ENCODE results near the gene RPL39L.
"Not testable (repeated sequence)": the region's sequence is repeated elsewhere in the genome, so short reads cannot be mapped to it uniquely, and the experiment has no call there.

Gene RPL39L

GRCh38 chr3:187136337-187136736 is 3.0 kb downstream of the RPL39L start:
- no peak for DNase-seq

GRCh38 chr3:187135172-187135690 is 4.1 kb downstream of the RPL39L start:
- DNase-seq, result not testable (repeated sequence)

GRCh38 chr3:187133181-187133580 is 6.1 kb downstream of the RPL39L start:
- DNase-seq, result not testable (repeated sequence)

- DNase-seq, result no peak
Measured at GRCh38 chr3:187132666-187133065, 6.6 kb downstream of the RPL39L start.

- no peak for DNase-seq
Measured at GRCh38 chr3:187131981-187132380, 7.3 kb downstream of the RPL39L start.

- peak; percentile 83 for DNase-seq
Measured at GRCh38 chr3:187130346-187131066, 8.8 kb downstream of the RPL39L start.

- DNase-seq, result no peak
Measured at GRCh38 chr3:187125319-187126031, 13.8 kb downstream of the RPL39L start.

GRCh38 chr3:187122261-187122660 is 17.0 kb downstream of the RPL39L start:
- DNase-seq, result no peak

GRCh38 chr3:187120326-187120725 is 19.0 kb downstream of the RPL39L start:
- no peak for DNase-seq

- DNase-seq, result no peak
Measured at GRCh38 chr3:187114511-187114910, 24.8 kb downstream of the RPL39L start.

- DNase-seq, result peak; percentile 39
Measured at GRCh38 chr3:187112934-187113793, 26.1 kb downstream of the RPL39L start.

GRCh38 chr3:187110156-187110555 is 29.1 kb downstream of the RPL39L start:
- no peak for DNase-seq

- no peak for DNase-seq
Measured at GRCh38 chr3:187107989-187108388, 31.3 kb downstream of the RPL39L start.

- DNase-seq, result no peak
Measured at GRCh38 chr3:187105700-187106099, 33.6 kb downstream of the RPL39L start.

- DNase-seq, result peak; percentile 35
Measured at GRCh38 chr3:187104933-187105332, 34.4 kb downstream of the RPL39L start.

- no peak for DNase-seq
Measured at GRCh38 chr3:187104342-187104741, 35.0 kb downstream of the RPL39L start.

- no peak for DNase-seq
Measured at GRCh38 chr3:187103251-187103650, 36.0 kb downstream of the RPL39L start.

GRCh38 chr3:187102073-187102634 is 37.1 kb downstream of the RPL39L start:
- no peak for DNase-seq

- DNase-seq, result peak; percentile 42
Measured at GRCh38 chr3:187101184-187102072, 37.9 kb downstream of the RPL39L start.

- peak; percentile 30 for DNase-seq
Measured at GRCh38 chr3:187098923-187099512, 40.3 kb downstream of the RPL39L start.

- DNase-seq, result no peak
Measured at GRCh38 chr3:187093320-187093719, 46.0 kb downstream of the RPL39L start.

All from activated CD4-positive, alpha-beta T cell treated with anti-CD3 and anti-CD28 coated beads, Interleukin-2, amount 50 U/mL, for 16 hours (primary cell).